22Rv1 (cell line): ENCODE results near the gene SLC36A1.

Experiments used
- ZFX ChIP-seq: fragments of 450-650 bp; IDR thresholded peaks from 2 replicates; pipeline ENCODE4 v1.6.1; 2017; ENCODE audit warnings: antibody characterized with exemption, borderline replicate concordance
- TF ChIP-seq, protein P1 (sequence below): fragments of 450-650 bp; IDR thresholded peaks from 2 replicates; pipeline ENCODE4 v1.5.1; 2017; ENCODE audit warnings: mild to moderate bottlenecking

- TF ChIP-seq, protein P1, sequence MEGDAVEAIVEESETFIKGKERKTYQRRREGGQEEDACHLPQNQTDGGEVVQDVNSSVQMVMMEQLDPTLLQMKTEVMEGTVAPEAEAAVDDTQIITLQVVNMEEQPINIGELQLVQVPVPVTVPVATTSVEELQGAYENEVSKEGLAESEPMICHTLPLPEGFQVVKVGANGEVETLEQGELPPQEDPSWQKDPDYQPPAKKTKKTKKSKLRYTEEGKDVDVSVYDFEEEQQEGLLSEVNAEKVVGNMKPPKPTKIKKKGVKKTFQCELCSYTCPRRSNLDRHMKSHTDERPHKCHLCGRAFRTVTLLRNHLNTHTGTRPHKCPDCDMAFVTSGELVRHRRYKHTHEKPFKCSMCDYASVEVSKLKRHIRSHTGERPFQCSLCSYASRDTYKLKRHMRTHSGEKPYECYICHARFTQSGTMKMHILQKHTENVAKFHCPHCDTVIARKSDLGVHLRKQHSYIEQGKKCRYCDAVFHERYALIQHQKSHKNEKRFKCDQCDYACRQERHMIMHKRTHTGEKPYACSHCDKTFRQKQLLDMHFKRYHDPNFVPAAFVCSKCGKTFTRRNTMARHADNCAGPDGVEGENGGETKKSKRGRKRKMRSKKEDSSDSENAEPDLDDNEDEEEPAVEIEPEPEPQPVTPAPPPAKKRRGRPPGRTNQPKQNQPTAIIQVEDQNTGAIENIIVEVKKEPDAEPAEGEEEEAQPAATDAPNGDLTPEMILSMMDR, result no peak
- no peak for TF ChIP-seq ZFX
These were observed 46.3 kb downstream of the SLC36A1 start for GRCh38 chr5:151493665-151494064.
